SK-N-SH treated with all-trans-retinoic acid at 6 μM for 48 hours (cell line): ENCODE data around the gene ZFAND3.

Experiments used
- ATAC-seq: fragments of 200-7000 bp; cut with Tn5 transposase; 3 replicates; pipeline ENCODE4 v1.9.1; 2020; ENCODE audit warnings: mild to moderate bottlenecking, moderate library complexity
- CSDC2 ChIP-seq: fragments of 250-450 bp; sonication (Bioruptor Pico); IDR thresholded peaks from 2 replicates; pipeline ENCODE4 v1.5.0; 2020; ENCODE audit warnings: mild to moderate bottlenecking, moderate library complexity
- CSRNP3 ChIP-seq: fragments of 250-450 bp; sonication (Bioruptor Pico); IDR thresholded peaks from 2 replicates; pipeline ENCODE4 v1.5.1; 2021; ENCODE audit warnings: mild to moderate bottlenecking, moderate library complexity
- ESRRG ChIP-seq: fragments of 250-450 bp; sonication (Bioruptor Pico); IDR thresholded peaks from 2 replicates; pipeline ENCODE4 v1.6.1; 2021; ENCODE audit warnings: mild to moderate bottlenecking
- GLIS3 ChIP-seq: fragments of 250-450 bp; sonication (Bioruptor Pico); IDR thresholded peaks from 2 replicates; pipeline ENCODE4 v1.5.0; 2020; ENCODE audit warnings: mild to moderate bottlenecking, moderate library complexity
- ISL1 ChIP-seq: fragments of 250-450 bp; sonication (Bioruptor Pico); IDR thresholded peaks from 2 replicates; pipeline ENCODE4 v2.1.2; 2022; ENCODE audit warnings: mild to moderate bottlenecking, moderate library complexity
- OSR1 ChIP-seq: fragments of 250-450 bp; sonication (Bioruptor Pico); IDR thresholded peaks from 2 replicates; pipeline ENCODE4 v1.8.0; 2022; ENCODE audit warnings: moderate library complexity, mild to moderate bottlenecking, inconsistent platforms
- PATZ1 ChIP-seq: fragments of 250-450 bp; sonication (Bioruptor Pico); IDR thresholded peaks from 2 replicates; pipeline ENCODE4 v1.8.0; 2020; ENCODE audit warnings: mild to moderate bottlenecking, moderate library complexity, borderline replicate concordance
- POU6F1 ChIP-seq: fragments of 250-450 bp; sonication (Bioruptor Pico); IDR thresholded peaks from 2 replicates; pipeline ENCODE4 v1.8.0; 2021; ENCODE audit warnings: low read depth, mild to moderate bottlenecking, moderate library complexity, borderline replicate concordance
- PPARA ChIP-seq: fragments of 250-450 bp; sonication (Bioruptor Pico); IDR thresholded peaks from 2 replicates; pipeline ENCODE4 v1.5.0; 2020; ENCODE audit warnings: mild to moderate bottlenecking, borderline replicate concordance
- RARB ChIP-seq: fragments of 250-450 bp; sonication (Bioruptor Pico); IDR thresholded peaks from 2 replicates; pipeline ENCODE4 v1.8.0; 2021; ENCODE audit warnings: mild to moderate bottlenecking, moderate library complexity
- SNAI2 ChIP-seq: fragments of 250-450 bp; sonication (Bioruptor Pico); IDR thresholded peaks from 2 replicates; pipeline ENCODE4 v1.5.0; 2020; ENCODE audit warnings: mild to moderate bottlenecking, moderate library complexity
- TCF4 ChIP-seq: fragments of 250-450 bp; sonication (Bioruptor Pico); IDR thresholded peaks from 2 replicates; pipeline ENCODE4 v1.8.0; 2021; ENCODE audit warnings: mild to moderate bottlenecking, moderate library complexity, borderline replicate concordance
- TSHZ2 ChIP-seq: fragments of 250-450 bp; sonication (Bioruptor Pico); IDR thresholded peaks from 2 replicates; pipeline ENCODE4 v1.5.0; 2020; ENCODE audit warnings: mild to moderate bottlenecking, moderate library complexity
- ZC3H10 ChIP-seq: fragments of 250-450 bp; sonication (Bioruptor Pico); IDR thresholded peaks from 2 replicates; pipeline ENCODE4 v1.5.1; 2021; ENCODE audit warnings: mild to moderate bottlenecking, moderate library complexity
- ZFP30 ChIP-seq: fragments of 450-650 bp; formaldehyde crosslinking; IDR thresholded peaks from 2 replicates; pipeline ENCODE4 v1.5.0; 2022; ENCODE audit warnings: mild to moderate bottlenecking, moderate library complexity
- ZNF565 ChIP-seq: fragments of 450-650 bp; formaldehyde crosslinking; conservative IDR thresholded peaks from 2 replicates; pipeline ENCODE4 v1.5.0; 2020; ENCODE audit warnings: low read depth, mild to moderate bottlenecking, moderate library complexity
- ZNF70 ChIP-seq: fragments of 450-650 bp; formaldehyde crosslinking; IDR thresholded peaks from 2 replicates; pipeline ENCODE4 v1.5.0; 2020; ENCODE audit warnings: mild to moderate bottlenecking, moderate library complexity
- ZNF8 ChIP-seq: fragments of 450-650 bp; formaldehyde crosslinking; IDR thresholded peaks from 2 replicates; pipeline ENCODE4 v1.5.0; 2020; ENCODE audit warnings: mild to moderate bottlenecking, moderate library complexity

The ZFAND3 gene

GRCh38 chr6:38063973-38064372, 244.4 kb downstream of the ZFAND3 start:
- no peak for ATAC-seq

GRCh38 chr6:38064431-38064830, 244.9 kb downstream of the ZFAND3 start:
- ATAC-seq = no peak

More at GRCh38 chr6:38063973-38064372, 244.4 kb downstream of the ZFAND3 start:
- TF ChIP-seq CSDC2 (CRISPR knock-in tag) (no peak), PPARA (CRISPR knock-in tag) (no peak), TCF4 (CRISPR knock-in tag) (no peak), GLIS3 (CRISPR knock-in tag) (no peak), ISL1 (CRISPR knock-in tag) (no peak), SNAI2 (CRISPR knock-in tag) (no peak)

More at GRCh38 chr6:38064431-38064830, 244.9 kb downstream of the ZFAND3 start:
- TF ChIP-seq ESRRG (CRISPR knock-in tag) (no peak), ZC3H10 (CRISPR knock-in tag) (no peak), PATZ1 (no peak), ZNF70 (CRISPR knock-in tag) (no peak), CSRNP3 (CRISPR knock-in tag) (no peak), TSHZ2 (CRISPR knock-in tag) (no peak), PPARA (CRISPR knock-in tag) (no peak), ZNF565 (CRISPR knock-in tag) (no peak), POU6F1 (CRISPR knock-in tag) (no peak), ZFP30 (CRISPR knock-in tag) (no peak), TCF4 (CRISPR knock-in tag) (no peak), RARB (CRISPR knock-in tag) (no peak), ZNF8 (CRISPR knock-in tag) (no peak), CSDC2 (CRISPR knock-in tag) (no peak), ISL1 (CRISPR knock-in tag) (no peak), OSR1 (CRISPR knock-in tag) (no peak)
